HCT116 (cell line): ENCODE measurements around the gene ISCA2. TPM values are rescaled to one million over a fixed set of nuclear protein-coding genes. Genes with fewer than 3 reads are reported as not detected.

Experiments
- ATAC-seq: fragments of 200-7000 bp; cut with Tn5 transposase; 2 replicates; pipeline ENCODE4 v1.9.1; 2020; ENCODE audit warnings: mild to moderate bottlenecking, moderate library complexity
- BruUV-seq: library from RNA; stranded (reverse); fragments of 400-500 nt; replicated peaks from 2 replicates; lab custom pipeline; 2021; lab: Mats Ljungman, UMichigan
- CTCF ChIA-PET: fragments of 300-600 bp; sonication (Branson Sonifier 250); formaldehyde crosslinking; loops from one replicate; lab custom pipeline; 2021; ENCODE audit warnings: antibody characterized with exemption; lab: Charles Lee
- POLR2A ChIA-PET: fragments of 300-600, 350-600 bp; sonication (Branson Sonifier 250); formaldehyde crosslinking; loops from one replicate; lab custom pipeline; 2021; ENCODE audit warnings: antibody characterized with exemption; lab: Charles Lee
- RAD21 ChIA-PET, 2 experiments: fragments of 300-600 bp; sonication (Branson Sonifier 250); formaldehyde crosslinking; loops; one replicate each; lab custom pipeline; 2023; ENCODE audit warnings: low total read pairs in 2 of 2; ENCODE audit not compliant: uncharacterized antibody in 2 of 2, unreplicated experiment in 2 of 2, low non-redundant PET in 1 of 2; lab: Charles Lee
- DNase-seq: peaks from one replicate; pipeline ENCODE4 v3.0.0-alpha.2; 2010; ENCODE audit warnings: low read depth, low spot score
- H2AFZ ChIP-seq: fragments of 200-600 bp; shearing (Covaris generic), sonication (generic); 2 replicates; pipeline ENCODE4 v1.6.1; 2017; ENCODE audit warnings: low read depth, mixed run types, mixed read lengths, antibody characterized with exemption, low read length; ENCODE audit not compliant: poor library complexity, severe bottlenecking
- H3K27ac ChIP-seq: 2 replicates; pipeline ENCODE4 v1.5.1; 2012; ENCODE audit warnings: low read depth, low read length
- H3K27me3 ChIP-seq: fragments of 200-600 bp; sonication (generic); 2 replicates; pipeline ENCODE4 v1.6.1; 2016; ENCODE audit warnings: mixed run types, low read length, mixed read lengths; ENCODE audit not compliant: insufficient read depth
- H3K36me3 ChIP-seq, 2 experiments: fragments of 200-500 bp in 1 of 2; fragments of 200-600 bp in 1 of 2; sonication (Bioruptor generic) in 1 of 2; sonication (generic) in 1 of 2; 2 replicates each; pipeline versions ENCODE4 v1.5.1 to v1.6.1; 2014 to 2016; ENCODE audit warnings: low read length in 2 of 2, inconsistent platforms in 1 of 2, mixed read lengths in 1 of 2, mixed run types in 1 of 2; ENCODE audit not compliant: insufficient read depth in 2 of 2, control insufficient read depth in 1 of 2
- H3K4me1 ChIP-seq, 2 experiments: fragments of 200-600 bp in 1 of 2; sonication (generic) in 1 of 2; 2 replicates each; pipeline versions ENCODE4 v1.5.1 to v1.6.1; 2012 to 2017; ENCODE audit warnings: low read length in 2 of 2, inconsistent platforms in 1 of 2, mild to moderate bottlenecking in 1 of 2, mixed read lengths in 1 of 2, mixed run types in 1 of 2, moderate library complexity in 1 of 2; ENCODE audit not compliant: insufficient read depth in 2 of 2, control insufficient read depth in 1 of 2
- H3K4me2 ChIP-seq: fragments of 200-600 bp; sonication (generic); 2 replicates; pipeline ENCODE4 v1.6.1; 2017; ENCODE audit warnings: mixed run types, low read length, mixed read lengths
- H3K4me3 ChIP-seq, 2 experiments: fragments of 200-600 bp in 1 of 2; sonication (generic) in 1 of 2; replicated peaks in 1 of 2; 2 replicates each; pipeline ENCODE4 v1.5.1; 2011 to 2016; ENCODE audit warnings: low read length in 2 of 2, control low read depth in 1 of 2, low read depth in 1 of 2, mild to moderate bottlenecking in 1 of 2, mixed read lengths in 1 of 2, mixed run types in 1 of 2
- H3K79me2 ChIP-seq: fragments of 200-600 bp; sonication (generic); 2 replicates; pipeline ENCODE4 v1.6.1; 2017; ENCODE audit warnings: mild to moderate bottlenecking, mixed run types, low read length, moderate library complexity, mixed read lengths; ENCODE audit not compliant: insufficient read depth
- H3K9ac ChIP-seq: fragments of 200-600 bp; sonication (generic); 2 replicates; pipeline ENCODE4 v1.6.1; 2016; ENCODE audit warnings: low read length, mixed read lengths
- H3K9me2 ChIP-seq: fragments of 200-600 bp; sonication (generic), shearing (Covaris generic); 2 replicates; pipeline ENCODE4 v1.6.1; 2017; ENCODE audit warnings: mixed run types, mild to moderate bottlenecking, moderate library complexity; ENCODE audit not compliant: insufficient read depth
- H3K9me3 ChIP-seq, 2 experiments: fragments of 200-500 bp in 1 of 2; fragments of 200-600 bp in 1 of 2; sonication (Bioruptor generic) in 1 of 2; sonication (generic) in 1 of 2; 2 replicates each; pipeline ENCODE4 v1.6.1; 2014 to 2017; ENCODE audit warnings: low read length in 2 of 2, mixed read lengths in 2 of 2, inconsistent platforms in 1 of 2, low read depth in 1 of 2, mild to moderate bottlenecking in 1 of 2, mixed run types in 1 of 2, moderate library complexity in 1 of 2; ENCODE audit not compliant: control insufficient read depth in 1 of 2, insufficient read depth in 1 of 2
- H4K20me1 ChIP-seq: fragments of 200-600 bp; sonication (generic), shearing (Covaris generic); 2 replicates; pipeline ENCODE4 v1.6.1; 2017; ENCODE audit warnings: mixed run types, mild to moderate bottlenecking, moderate library complexity; ENCODE audit not compliant: insufficient read depth
- ATF3 ChIP-seq: IDR thresholded peaks from 2 replicates; pipeline ENCODE4 v1.6.1; 2012
- CEBPB ChIP-seq: IDR thresholded peaks from 2 replicates; pipeline ENCODE4 v1.6.1; 2012; ENCODE audit warnings: low read depth
- CTCF ChIP-seq, 3 experiments: fragments of 200-600 bp in 1 of 3; sonication (generic) in 1 of 3; IDR thresholded peaks in 2 of 3; conservative IDR thresholded peaks in 1 of 3; 2 replicates each; pipeline ENCODE4 v1.5.1; 2012 to 2017; ENCODE audit warnings: low read depth in 2 of 3, low read length in 2 of 3, antibody characterized with exemption in 1 of 3, borderline replicate concordance in 1 of 3, control low read depth in 1 of 3, mild to moderate bottlenecking in 1 of 3, mixed read lengths in 1 of 3, mixed run types in 1 of 3, moderate library complexity in 1 of 3; ENCODE audit not compliant: insufficient read depth in 1 of 3
- EGR1 ChIP-seq: IDR thresholded peaks from 2 replicates; pipeline ENCODE4 v1.6.1; 2012; ENCODE audit warnings: low read depth
- ELF1 ChIP-seq: IDR thresholded peaks from 2 replicates; pipeline ENCODE4 v1.6.1; 2012; ENCODE audit warnings: low read depth, borderline replicate concordance
- EZH2 ChIP-seq: fragments of 200-600 bp; sonication (generic); IDR thresholded peaks from 2 replicates; pipeline ENCODE4 v1.6.1; 2017; ENCODE audit warnings: antibody characterized with exemption, mixed run types
- EZH2phosphoT487 ChIP-seq: fragments of 200-600 bp; IDR thresholded peaks from 2 replicates; pipeline ENCODE4 v1.6.1; 2018; ENCODE audit warnings: antibody characterized with exemption, borderline replicate concordance
- FOSL1 ChIP-seq: IDR thresholded peaks from 2 replicates; pipeline ENCODE4 v1.6.1; 2012; ENCODE audit warnings: low read depth
- JUND ChIP-seq: IDR thresholded peaks from 2 replicates; pipeline ENCODE4 v1.6.1; 2012
- MAX ChIP-seq: IDR thresholded peaks from 2 replicates; pipeline ENCODE4 v1.6.1; 2012
- POLR2A ChIP-seq: IDR thresholded peaks from 2 replicates; pipeline ENCODE4 v1.7.0; 2011; ENCODE audit warnings: borderline replicate concordance; ENCODE audit not compliant: insufficient read depth, insufficient read length; ENCODE audit errors: extremely low read depth
- RAD21 ChIP-seq: IDR thresholded peaks from 2 replicates; pipeline ENCODE4 v1.6.1; 2012; ENCODE audit warnings: low read depth, mild to moderate bottlenecking
- REST ChIP-seq: IDR thresholded peaks from 2 replicates; pipeline ENCODE4 v1.6.1; 2012; ENCODE audit warnings: low read depth
- SIN3A ChIP-seq: IDR thresholded peaks from 2 replicates; pipeline ENCODE4 v1.6.1; 2012; ENCODE audit warnings: low read depth
- SP1 ChIP-seq: IDR thresholded peaks from 2 replicates; pipeline ENCODE4 v1.6.1; 2012; ENCODE audit warnings: low read depth
- SRF ChIP-seq: IDR thresholded peaks from 2 replicates; pipeline ENCODE4 v1.6.1; 2012; ENCODE audit warnings: low read depth
- YY1 ChIP-seq: IDR thresholded peaks from 2 replicates; pipeline ENCODE4 v1.6.1; 2011; ENCODE audit warnings: low read length, low read depth, moderate library complexity, mild to moderate bottlenecking; ENCODE audit not compliant: insufficient replicate concordance; ENCODE audit errors: extremely low read depth
- ZBTB33 ChIP-seq: IDR thresholded peaks from 2 replicates; pipeline ENCODE4 v1.6.1; 2011; ENCODE audit warnings: mild to moderate bottlenecking, low read length, moderate library complexity; ENCODE audit not compliant: insufficient replicate concordance; ENCODE audit errors: extremely low read depth
- ZFX ChIP-seq: fragments of 450-650 bp; IDR thresholded peaks from 2 replicates; pipeline ENCODE4 v1.6.1; 2017
- ZNF274 ChIP-seq: fragments of 200-500 bp; sonication (Bioruptor generic); IDR thresholded peaks from 2 replicates; pipeline ENCODE4 v1.6.1; 2014; ENCODE audit warnings: mild to moderate bottlenecking, low read depth, low read length, inconsistent platforms
- intact Hi-C: fragments of 100-400 bp; cut with micrococcal nuclease; formaldehyde crosslinking; loops from 2 replicates; pipeline ENCODE4 v1.10.0; 2022
- total RNA-seq: library from RNA; stranded (reverse); gene quantifications from one replicate; pipeline ENCODE4 v1.2.1, GENCODE V29; 2021; ENCODE audit not compliant: unreplicated experiment

The ISCA2 gene
- total RNA-seq, 1 experiment from 2014 or later, result 27.5 TPM

GRCh38 chr14:74527736-74528280, 34.2 kb downstream of the ISCA2 start:
- TF ChIP-seq ZBTB33, result no peak
- TF ChIP-seq SIN3A, result no peak
- TF ChIP-seq ATF3, result no peak
- TF ChIP-seq CEBPB, result no peak
- no peak for TF ChIP-seq ELF1
- TF ChIP-seq MAX, result no peak
- no peak for TF ChIP-seq EGR1
- no peak for TF ChIP-seq ZNF274
- TF ChIP-seq EZH2phosphoT487, result no peak
- TF ChIP-seq SP1, result no peak
- no peak for TF ChIP-seq REST
- no peak for TF ChIP-seq EZH2
- no peak for TF ChIP-seq FOSL1
- TF ChIP-seq ZFX, result no peak
- TF ChIP-seq JUND, result no peak
- no peak for TF ChIP-seq RAD21
- no peak for TF ChIP-seq YY1
- TF ChIP-seq POLR2A, result no peak
- TF ChIP-seq CTCF (IDR thresholded peaks at IDR 0.05 in 2 of 3, conservative IDR thresholded peaks at IDR 0.05 in 1 of 3; ENCODE audit: borderline replicate concordance in 1 of 3, insufficient read depth in 1 of 3, low read depth in 2 of 3, low read length in 2 of 3), result no peak
- no peak for TF ChIP-seq SRF
- Histone ChIP-seq H3K27me3 (no peaks in the 10 kb centered on the region), H3K4me2 (no peak overlapping the region), H3K9me3 (no peaks in the 10 kb centered on the region), H3K4me3 (no peak overlapping the region), H3K9ac (no peak overlapping the region), H3K27ac (no peak overlapping the region), H4K20me1 (no peaks in the 10 kb centered on the region), H2AFZ (no peak overlapping the region), H3K36me3 (no peaks in the 10 kb centered on the region), H3K9me2 (no peaks in the 10 kb centered on the region), H3K79me2 (no peaks in the 10 kb centered on the region), H3K4me1 (peaks cover 10 to 26% of the 10 kb centered on the region in 2 experiments)
- ATAC-seq, result no peak
- intact Hi-C loops, result no loop called here
- POLR2A ChIA-PET, result no interaction called here
- DNase-seq, result no peak
- no TSS peak for BruUV-seq
- CTCF ChIA-PET, result interaction anchor here (1.5 to 2.2 kb wide), 2 partner anchors 10 to 35 kb away, joined by 3 to 5 read pairs; partner anchors contain the start of genes ISCA2 and NPC2
- RAD21 ChIA-PET, result no interaction called here
